H9 (cell line): ENCODE measurements around the gene CCNY. TPM values are rescaled to one million over a fixed set of nuclear protein-coding genes. Genes with fewer than 3 reads are reported as not detected.
A peak's percentile ranks its signal among the peaks of the same experiment; 100 is the strongest.

Source experiments
- DNase-seq: peaks from one replicate; pipeline ENCODE4 v3.0.0-alpha.2; 2017
- H2AFZ ChIP-seq: one replicate; pipeline ENCODE4 v1.6.1; 2013; ENCODE audit warnings: mild to moderate bottlenecking, low read length, control low read depth, moderate library complexity
- H2AK5ac ChIP-seq: 2 replicates; pipeline ENCODE4 v1.6.1; 2013; ENCODE audit warnings: low read length, control low read depth, mixed read lengths; ENCODE audit not compliant: insufficient read length
- H2BK120ac ChIP-seq: one replicate; pipeline ENCODE4 v1.6.1; 2013; ENCODE audit warnings: low read depth, mild to moderate bottlenecking, low read length, control low read depth, inconsistent platforms; ENCODE audit not compliant: poor library complexity, severe bottlenecking
- H2BK12ac ChIP-seq: 2 replicates; pipeline ENCODE4 v1.6.1; 2013; ENCODE audit warnings: low read length, control low read depth, mixed read lengths, low read depth; ENCODE audit not compliant: insufficient read length
- H2BK15ac ChIP-seq: 2 replicates; pipeline ENCODE4 v1.6.1; 2013; ENCODE audit warnings: low read depth, low read length, control low read depth
- H2BK20ac ChIP-seq: one replicate; pipeline ENCODE4 v1.6.1; 2013; ENCODE audit warnings: low read depth, mild to moderate bottlenecking, low read length, control low read depth, inconsistent platforms; ENCODE audit not compliant: poor library complexity, severe bottlenecking
- H2BK5ac ChIP-seq: 2 replicates; pipeline ENCODE4 v1.6.1; 2013; ENCODE audit warnings: low read length, control low read depth, mixed read lengths; ENCODE audit not compliant: insufficient read length
- H3K14ac ChIP-seq: 2 replicates; pipeline ENCODE4 v1.6.1; 2013; ENCODE audit warnings: low read length, control low read depth; ENCODE audit not compliant: insufficient read depth
- H3K18ac ChIP-seq: 2 replicates; pipeline ENCODE4 v1.6.1; 2013; ENCODE audit warnings: low read depth, mild to moderate bottlenecking, mixed read lengths, low read length, control low read depth; ENCODE audit not compliant: insufficient read length
- H3K23ac ChIP-seq: 2 replicates; pipeline ENCODE4 v1.6.1; 2013; ENCODE audit warnings: low read length, control low read depth, mixed read lengths, low read depth; ENCODE audit not compliant: insufficient read length
- H3K23me2 ChIP-seq: 2 replicates; pipeline ENCODE4 v1.6.1; 2013; ENCODE audit warnings: low read depth, mild to moderate bottlenecking, mixed read lengths, low read length, control low read depth; ENCODE audit not compliant: insufficient read length, poor library complexity, severe bottlenecking
- H3K27ac ChIP-seq: 2 replicates; pipeline ENCODE4 v1.5.1; 2013; ENCODE audit warnings: low read length, control low read depth, mixed read lengths, low read depth; ENCODE audit not compliant: insufficient read length
- H3K27me3 ChIP-seq: 2 replicates; pipeline ENCODE4 v1.6.1; 2013; ENCODE audit warnings: low read length, control low read depth, inconsistent platforms; ENCODE audit not compliant: insufficient read depth
- H3K4ac ChIP-seq: 2 replicates; pipeline ENCODE4 v1.6.1; 2013; ENCODE audit warnings: low read depth, mild to moderate bottlenecking, control low read depth, inconsistent platforms, low read length, moderate library complexity
- H3K4me1 ChIP-seq: 2 replicates; pipeline ENCODE4 v1.6.1; 2013; ENCODE audit warnings: low read length, control low read depth, inconsistent platforms; ENCODE audit not compliant: insufficient read depth
- H3K4me2 ChIP-seq: 2 replicates; pipeline ENCODE4 v1.6.1; 2013; ENCODE audit warnings: low read length, control low read depth, mixed read lengths; ENCODE audit not compliant: insufficient read length, insufficient read depth
- H3K56ac ChIP-seq: 2 replicates; pipeline ENCODE4 v1.6.1; 2013; ENCODE audit warnings: low read depth, mild to moderate bottlenecking, mixed read lengths, low read length, control low read depth; ENCODE audit not compliant: insufficient read length
- H3K79me1 ChIP-seq: 2 replicates; pipeline ENCODE4 v1.6.1; 2013; ENCODE audit warnings: low read depth, mild to moderate bottlenecking, moderate library complexity, low read length, control low read depth, inconsistent platforms; ENCODE audit not compliant: insufficient read depth, poor library complexity, severe bottlenecking
- H3K79me2 ChIP-seq: 2 replicates; pipeline ENCODE4 v1.6.1; 2013; ENCODE audit warnings: low read length, control low read depth, inconsistent platforms; ENCODE audit not compliant: insufficient read depth
- H3K9ac ChIP-seq: 2 replicates; pipeline ENCODE4 v1.6.1; 2013; ENCODE audit warnings: low read length, control low read depth, mixed read lengths; ENCODE audit not compliant: insufficient read length; ENCODE audit errors: extremely low read depth
- H3K9me3 ChIP-seq: one replicate; pipeline ENCODE4 v1.6.1; 2013; ENCODE audit warnings: low read depth, low read length, inconsistent platforms; ENCODE audit not compliant: control insufficient read depth
- H3T11ph ChIP-seq: one replicate; pipeline ENCODE4 v1.6.1; 2013; ENCODE audit warnings: mild to moderate bottlenecking, low read length, control low read depth, inconsistent platforms
- H4K20me1 ChIP-seq: one replicate; pipeline ENCODE4 v1.6.1; 2013; ENCODE audit not compliant: control insufficient read depth, insufficient read length, insufficient read depth
- H4K5ac ChIP-seq: 2 replicates; pipeline ENCODE4 v1.6.1; 2013; ENCODE audit warnings: low read depth, mild to moderate bottlenecking, mixed read lengths, low read length, control low read depth; ENCODE audit not compliant: insufficient read length
- H4K8ac ChIP-seq: replicated peaks from 2 replicates; pipeline ENCODE4 v1.6.1; 2013; ENCODE audit warnings: low read length, control low read depth, mixed read lengths, low read depth; ENCODE audit not compliant: insufficient read length
- H4K91ac ChIP-seq: 2 replicates; pipeline ENCODE4 v1.6.1; 2013; ENCODE audit warnings: low read depth, mild to moderate bottlenecking, moderate library complexity, mixed read lengths, low read length, control low read depth; ENCODE audit not compliant: insufficient read length
- H3K27ac Mint-ChIP-seq, 3 experiments: 2 replicates in 2 of 3; 3 replicates in 1 of 3; pipeline ENCODE4 v1.8.0; 2020 to 2021; ENCODE audit warnings: mixed read lengths in 3 of 3, mild to moderate bottlenecking in 1 of 3, moderate library complexity in 1 of 3
- H3K27me3 Mint-ChIP-seq: 2 replicates; pipeline ENCODE4 v1.8.0; 2021; ENCODE audit warnings: low read depth, mild to moderate bottlenecking, moderate library complexity, mixed read lengths
- H3K36me3 Mint-ChIP-seq, 3 experiments: 2 replicates in 2 of 3; 3 replicates in 1 of 3; pipeline ENCODE4 v1.8.0; 2020 to 2021; ENCODE audit warnings: low read depth in 3 of 3, mixed read lengths in 3 of 3; ENCODE audit not compliant: insufficient read depth in 1 of 3
- H3K4me1 Mint-ChIP-seq, 2 experiments: 2 replicates each; pipeline ENCODE4 v1.8.0; 2020; ENCODE audit warnings: mixed read lengths in 2 of 2
- H3K4me3 Mint-ChIP-seq, 2 experiments: 2 replicates in 1 of 2; 3 replicates in 1 of 2; pipeline ENCODE4 v1.8.0; 2020 to 2021; ENCODE audit warnings: mild to moderate bottlenecking in 2 of 2, mixed read lengths in 2 of 2, moderate library complexity in 1 of 2
- H3K9me3 Mint-ChIP-seq, 2 experiments: 2 replicates in 1 of 2; 3 replicates in 1 of 2; pipeline ENCODE4 v1.8.0; 2020; ENCODE audit warnings: mild to moderate bottlenecking in 2 of 2, mixed read lengths in 2 of 2, moderate library complexity in 1 of 2
- CTCF ChIP-seq: fragments of 200-600 bp; sonication (generic); conservative IDR thresholded peaks from 3 replicates; pipeline ENCODE4 v1.8.0; 2021; ENCODE audit warnings: antibody characterized with exemption, mild to moderate bottlenecking
- WGBS: extraction: QIAGEN DNeasy Blood & Tissue Kit; methylation state at CpG from one replicate; pipeline ENCODE4 v1.1.7; 2013; ENCODE audit warnings: missing lambda C conversion rate, low lambda C conversion rate, mixed read lengths; ENCODE audit not compliant: insufficient read length; ENCODE audit errors: extremely low coverage; 5-methylcytosine and 5-hydroxymethylcytosine counted together
- total RNA-seq: library from RNA; stranded (reverse); gene quantifications from 2 replicates; pipeline ENCODE4 v1.2.1, GENCODE V29; 2021

Gene CCNY
- total RNA-seq, 1 experiment from 2014 or later: 62.1 TPM

GRCh38 chr10:35394411-35394851, 58.1 kb downstream of the CCNY start:
- Mint-ChIP-seq H3K36me3 (peaks cover 13 to 24% (median 19%) of the 10 kb centered on the region in 3 experiments), H3K27me3 (peaks cover 1% of the 10 kb centered on the region; the same call in 1 of the 2 replicates), H3K4me3 (peak overlapping the region in 1 of 2 experiments; percentile 36; a peak in 1 of 5 replicates), H3K9me3 (peaks cover 10 to 20% of the 10 kb centered on the region in 2 experiments), H3K4me1 (peaks cover 65 to 74% of the 10 kb centered on the region in 2 experiments), H3K27ac (peak overlapping the region in 2 of 3 experiments; percentile 62 to 94; a peak in 6 of 7 replicates)
- Histone ChIP-seq H2BK5ac (no peak overlapping the region), H3K23ac (no peak overlapping the region), H4K20me1 (no peaks in the 10 kb centered on the region), H2BK120ac (no peak overlapping the region), H3K14ac (no peak overlapping the region), H2AFZ (no peak overlapping the region), H3K4ac (no peak overlapping the region), H3K4me1 (peaks cover 27% of the 10 kb centered on the region; the same call in 1 of the 2 replicates), H3K27me3 (no peaks in the 10 kb centered on the region), H2BK15ac (no peak overlapping the region), H4K5ac (no peak overlapping the region), H2BK20ac (no peak overlapping the region), H3K79me1 (peaks cover 13% of the 10 kb centered on the region), H3K23me2 (no peaks in the 10 kb centered on the region), H3K56ac (no peak overlapping the region), H3K4me2 (peak overlapping the region; percentile 10), H3K27ac (no peak overlapping the region), H2AK5ac (no peak overlapping the region), H3K79me2 (peaks cover 18% of the 10 kb centered on the region; the same call in 1 of the 2 replicates), H3K18ac (no peak overlapping the region), H4K91ac (no peak overlapping the region), H2BK12ac (no peak overlapping the region), H3K9ac (no peak overlapping the region), H3K9me3 (peaks cover 8% of the 10 kb centered on the region), H3T11ph (no peak overlapping the region), H4K8ac (no peak overlapping the region)
- no peak for DNase-seq
- WGBS: no CpG with 5 or more reads among the region's 6 CpGs
- TF ChIP-seq CTCF: no peak
